Common myeloid progenitor, CD34-positive (primary cell): ENCODE measurements around the gene RNASEH1.

Experiments
- CTCF ChIA-PET: fragments of 350-600 bp; sonication (Branson Sonifier 250); formaldehyde crosslinking; loops from one replicate; lab custom pipeline; 2021; ENCODE audit warnings: antibody characterized with exemption; lab: Charles Lee
- POLR2A ChIA-PET: fragments of 350-600 bp; sonication (Branson Sonifier 250); formaldehyde crosslinking; loops from one replicate; lab custom pipeline; 2021; ENCODE audit warnings: antibody characterized with exemption; lab: Charles Lee
- DNase-seq, 3 donors: peaks; one replicate each; pipeline versions ENCODE4 v3.0.0 to v3.0.0-alpha.2; 2013
- H3K27ac ChIP-seq, 2 experiments: 1 replicate in 1 of 2; 2 replicates in 1 of 2; pipeline ENCODE4 v1.7.0; 2013; ENCODE audit warnings: inconsistent platforms in 2 of 2, low read length in 2 of 2, mild to moderate bottlenecking in 2 of 2, low read depth in 1 of 2, moderate library complexity in 1 of 2; ENCODE audit not compliant: severe bottlenecking in 2 of 2, insufficient read depth in 1 of 2, poor library complexity in 1 of 2
- H3K27me3 ChIP-seq, 5 experiments: replicated peaks in 2 of 5; 1 replicate in 3 of 5; 2 replicates in 2 of 5; pipeline versions ENCODE4 v1.6.1 to v1.7.0; 2013; ENCODE audit warnings: low read length in 4 of 5, mild to moderate bottlenecking in 2 of 5, moderate library complexity in 2 of 5, inconsistent platforms in 1 of 5; ENCODE audit not compliant: insufficient read depth in 5 of 5, control insufficient read depth in 4 of 5
- H3K36me3 ChIP-seq, 4 experiments: 1 replicate in 2 of 4; 2 replicates in 2 of 4; pipeline versions ENCODE4 v1.6.1 to v1.7.0; 2013; ENCODE audit warnings: low read length in 3 of 4, control low read depth in 1 of 4, mild to moderate bottlenecking in 1 of 4; ENCODE audit not compliant: control insufficient read depth in 4 of 4, insufficient read depth in 4 of 4
- H3K4me1 ChIP-seq, 4 experiments: 1 replicate in 3 of 4; 2 replicates in 1 of 4; pipeline versions ENCODE4 v1.6.1 to v1.7.1; 2013; ENCODE audit warnings: low read length in 3 of 4, mild to moderate bottlenecking in 3 of 4, control low read depth in 1 of 4, inconsistent platforms in 1 of 4, moderate library complexity in 1 of 4; ENCODE audit not compliant: control insufficient read depth in 4 of 4, insufficient read depth in 4 of 4; ENCODE audit errors: control extremely low read depth in 1 of 4
- H3K4me3 ChIP-seq, 7 experiments: 1 replicate in 4 of 7; 2 replicates in 3 of 7; pipeline versions ENCODE4 v1.5.1 to v1.7.0; 2013; ENCODE audit warnings: mild to moderate bottlenecking in 7 of 7, low read length in 6 of 7, moderate library complexity in 6 of 7, inconsistent platforms in 2 of 7, low read depth in 2 of 7, control low read depth in 1 of 7; ENCODE audit not compliant: insufficient read depth in 4 of 7, control insufficient read depth in 1 of 7; ENCODE audit errors: extremely low read depth in 1 of 7
- H3K9me3 ChIP-seq, 5 experiments: 1 replicate in 4 of 5; 2 replicates in 1 of 5; pipeline versions ENCODE4 v1.6.1 to v1.7.1; 2013; ENCODE audit warnings: low read length in 4 of 5, mild to moderate bottlenecking in 2 of 5, inconsistent platforms in 1 of 5, low read depth in 1 of 5, moderate library complexity in 1 of 5; ENCODE audit not compliant: control insufficient read depth in 4 of 5, insufficient read depth in 2 of 5; ENCODE audit errors: control extremely low read depth in 1 of 5
- WGBS: methylation state at CpG from one replicate; pipeline ENCODE4 v1.1.5; 2013; ENCODE audit not compliant: insufficient coverage; 5-methylcytosine and 5-hydroxymethylcytosine counted together

Gene RNASEH1

GRCh38 chr2:3603536-3604206, 45.5 kb upstream of the RNASEH1 start:
- no peak for DNase-seq
- peaks cover 0 to 8% (median 0%) of the 10 kb centered on the region in 4 experiments for H3K4me1 ChIP-seq
- no peak overlapping the region for H3K27ac ChIP-seq
- no peak overlapping the region for H3K4me3 ChIP-seq
- WGBS: 97% methylated on average over 16 of the region's 19 CpGs
- CTCF ChIA-PET: no interaction called here
- no peaks in the 10 kb centered on the region for H3K9me3 ChIP-seq
- no peaks in the 10 kb centered on the region for H3K27me3 ChIP-seq
- H3K36me3 ChIP-seq: no peaks in the 10 kb centered on the region
- POLR2A ChIA-PET: no interaction called here

GRCh38 chr2:3602553-3603339, 44.6 kb upstream of the RNASEH1 start:
- ChIA-PET POLR2A (no interaction called here), CTCF (no interaction called here)
- Histone ChIP-seq H3K27me3 (no peaks in the 10 kb centered on the region), H3K27ac (no peak overlapping the region), H3K9me3 (no peaks in the 10 kb centered on the region), H3K36me3 (no peaks in the 10 kb centered on the region), H3K4me3 (no peak overlapping the region), H3K4me1 (peaks cover 0 to 8% (median 0%) of the 10 kb centered on the region in 4 experiments)
- DNase-seq: no peak
- WGBS: 93% methylated on average over 23 of the region's 25 CpGs

DNA sequence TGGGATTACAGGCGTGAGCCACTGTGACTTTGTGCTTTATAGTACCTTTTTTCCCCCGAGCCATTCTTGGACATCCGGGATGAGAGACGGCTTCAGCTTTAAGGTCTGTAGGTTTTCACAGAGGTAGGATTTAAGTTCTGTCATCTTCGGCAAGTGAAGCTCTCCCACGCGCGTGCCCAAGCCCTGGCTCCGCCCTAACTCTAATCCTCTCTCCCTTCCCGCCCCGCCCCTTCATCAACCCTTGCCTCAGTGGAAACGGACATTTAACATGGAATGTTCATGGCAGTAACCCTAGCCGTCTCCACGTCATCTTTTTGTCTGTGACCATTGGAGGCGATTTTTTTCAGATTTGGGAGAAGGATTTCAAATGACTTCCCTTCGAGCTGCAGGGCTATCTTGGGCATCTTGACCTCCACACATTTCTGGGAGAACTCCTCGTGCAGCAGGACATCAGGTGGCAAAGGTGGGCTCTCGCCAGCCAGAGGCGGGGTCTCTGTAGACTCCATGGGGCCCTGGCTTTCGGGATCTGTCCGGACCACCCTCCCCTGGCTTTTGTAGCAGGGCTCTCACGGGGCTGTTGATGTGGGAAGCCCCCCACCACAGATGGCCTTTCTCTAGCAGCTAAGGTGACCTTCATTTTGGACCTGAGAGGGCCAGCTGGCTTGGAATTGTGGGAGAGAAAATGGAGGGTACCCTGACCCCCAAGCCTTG, 43.6 kb upstream of the RNASEH1 start:
- Histone ChIP-seq H3K4me3 (no peak overlapping the region), H3K27ac (no peak overlapping the region), H3K36me3 (no peaks in the 10 kb centered on the region), H3K4me1 (peaks cover 0 to 8% (median 0%) of the 10 kb centered on the region in 4 experiments), H3K27me3 (no peaks in the 10 kb centered on the region), H3K9me3 (no peaks in the 10 kb centered on the region)
- no peak for DNase-seq
- WGBS: 96% methylated on average over 18 of the region's 22 CpGs
- CTCF ChIA-PET: no interaction called here
- POLR2A ChIA-PET: no interaction called here

- no peak for DNase-seq
- no peak overlapping the region for H3K27ac ChIP-seq
- ChIA-PET POLR2A (no interaction called here), CTCF (no interaction called here)
- WGBS: 100% methylated on average over 3 of the region's 11 CpGs
- H3K36me3 ChIP-seq: no peaks in the 10 kb centered on the region
- H3K4me3 ChIP-seq: no peak overlapping the region
- H3K9me3 ChIP-seq: no peaks in the 10 kb centered on the region
- peaks cover 0 to 8% (median 0%) of the 10 kb centered on the region in 4 experiments for H3K4me1 ChIP-seq
- peaks cover 0 to 4% (median 0%) of the 10 kb centered on the region in 5 experiments for H3K27me3 ChIP-seq
These were observed 42.2 kb upstream of the RNASEH1 start for GRCh38 chr2:3600256-3600855.

DNA sequence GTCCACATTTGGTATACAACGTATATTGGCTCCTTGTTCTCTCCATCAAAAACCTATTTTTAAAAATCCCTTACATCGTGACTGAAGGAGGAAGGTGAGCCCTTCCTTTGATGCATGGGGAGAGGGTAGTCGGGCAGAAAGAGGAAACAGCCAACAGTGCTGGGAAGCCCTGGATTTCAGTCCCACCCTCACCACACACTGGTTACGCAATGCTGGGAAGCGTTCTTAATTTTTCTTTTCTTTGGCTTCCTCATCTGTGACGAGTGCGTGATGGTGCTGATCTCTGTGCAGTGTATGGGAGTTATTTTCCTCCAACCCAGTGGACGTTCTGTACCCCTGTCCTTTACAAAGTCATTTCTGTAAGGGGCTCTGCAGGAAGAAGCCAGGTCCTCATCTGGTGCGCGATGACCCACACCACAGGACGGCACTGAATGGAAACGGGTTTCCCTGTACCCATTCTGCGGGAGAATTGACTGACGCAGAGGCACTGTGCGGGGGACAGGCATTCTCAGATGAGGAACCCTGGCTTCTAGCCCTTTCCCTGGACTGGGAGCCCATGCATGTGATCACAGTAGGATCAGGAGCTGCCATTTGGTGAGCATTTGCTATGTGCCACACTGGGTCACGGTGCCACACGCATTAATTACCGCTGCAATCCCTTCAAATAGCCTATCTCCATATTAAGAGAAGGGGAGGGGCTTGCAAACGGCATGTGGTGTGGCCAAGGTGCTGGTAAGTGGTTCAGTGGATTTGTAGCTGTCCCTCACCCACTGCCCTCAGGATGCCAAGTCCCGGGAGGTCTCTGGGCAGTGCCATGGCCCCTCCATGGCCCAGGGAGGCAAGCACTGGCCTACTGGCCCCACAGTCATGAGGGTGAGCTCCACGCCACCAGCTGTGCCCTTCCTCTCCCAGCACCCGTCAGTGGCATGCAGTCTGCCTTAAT, 41.0 kb upstream of the RNASEH1 start:
- peaks cover 0 to 5% (median 2%) of the 10 kb centered on the region in 4 experiments for H3K4me1 ChIP-seq
- no peak overlapping the region for H3K27ac ChIP-seq
- DNase-seq: no peak
- H3K4me3 ChIP-seq: no peak overlapping the region
- H3K36me3 ChIP-seq: no peaks in the 10 kb centered on the region
- no peaks in the 10 kb centered on the region for H3K9me3 ChIP-seq
- CTCF ChIA-PET: no interaction called here
- POLR2A ChIA-PET: no interaction called here
- H3K27me3 ChIP-seq: peaks cover 0 to 8% (median 0%) of the 10 kb centered on the region in 5 experiments
- WGBS: 92% methylated on average over 14 of the region's 22 CpGs

- H3K36me3 ChIP-seq: no peaks in the 10 kb centered on the region
- no peak for DNase-seq
- WGBS: 82% methylated on average over 19 of the region's 22 CpGs
- CTCF ChIA-PET: no interaction called here
- no peak overlapping the region for H3K27ac ChIP-seq
- H3K9me3 ChIP-seq: no peaks in the 10 kb centered on the region
- peaks cover 0 to 8% (median 0%) of the 10 kb centered on the region in 5 experiments for H3K27me3 ChIP-seq
- peaks cover 0 to 4% (median 2%) of the 10 kb centered on the region in 4 experiments for H3K4me1 ChIP-seq
- H3K4me3 ChIP-seq: no peak overlapping the region
- POLR2A ChIA-PET: no interaction called here
These were observed 40.2 kb upstream of the RNASEH1 start for GRCh38 chr2:3598197-3598910.
